CD4-positive, alpha-beta T cell treated with Interleukin-17A for 4 hours (primary cell): ENCODE measurements around the gene NOL7.

Source experiments
- DNase-seq: peaks from one replicate; pipeline ENCODE4 v3.0.0-alpha.2; 2020; ENCODE audit warnings: mixed read lengths

The NOL7 gene

GRCh38 chr6:13614926-13615791, at the start of gene NOL7:
Gene NOL7, plus strand, starts transcription at chr6:13615335. Its CDS starts 24 bp downstream, at chr6:13615359.
- DNase-seq: peak; percentile 99

- no peak for DNase-seq
Observed at GRCh38 chr6:13565921-13566320, 49.2 kb upstream of the NOL7 start.

- no peak for DNase-seq
Observed at GRCh38 chr6:13566500-13566899, 48.6 kb upstream of the NOL7 start.

GRCh38 chr6:13568970-13569369, 46.2 kb upstream of the NOL7 start:
- DNase-seq: no peak

- DNase-seq: no peak
Observed at GRCh38 chr6:13572240-13572639, 42.9 kb upstream of the NOL7 start.

GRCh38 chr6:13572951-13573654, 42.0 kb upstream of the NOL7 start:
- DNase-seq: no peak

GRCh38 chr6:13573669-13574110, 41.4 kb upstream of the NOL7 start:
- DNase-seq: no peak

- DNase-seq: peak; percentile 97
Observed at GRCh38 chr6:13574149-13574570, 41.0 kb upstream of the NOL7 start.

GRCh38 chr6:13574571-13575376, 40.4 kb upstream of the NOL7 start, which contains the start of gene SIRT5:
Gene SIRT5, plus strand, starts transcription at chr6:13574601. Its CDS starts 9,510 bp downstream, at chr6:13584111.
- peak; percentile 72 for DNase-seq

GRCh38 chr6:13575377-13575775, 39.8 kb upstream of the NOL7 start:
- peak; percentile 81 for DNase-seq

GRCh38 chr6:13576017-13576416, 39.1 kb upstream of the NOL7 start:
- DNase-seq: no peak

- no peak for DNase-seq
Observed at GRCh38 chr6:13577926-13578325, 37.2 kb upstream of the NOL7 start.

GRCh38 chr6:13579911-13580310, 35.2 kb upstream of the NOL7 start:
- no peak for DNase-seq

GRCh38 chr6:13581700-13582229, 33.4 kb upstream of the NOL7 start:
- no peak for DNase-seq

- no peak for DNase-seq
Observed at GRCh38 chr6:13586603-13587542, 28.3 kb upstream of the NOL7 start.

- DNase-seq: no peak
Observed at GRCh38 chr6:13589801-13590200, 25.3 kb upstream of the NOL7 start.

GRCh38 chr6:13590574-13591153, 24.5 kb upstream of the NOL7 start:
- DNase-seq: no peak

- no peak for DNase-seq
Observed at GRCh38 chr6:13591205-13591921, 23.8 kb upstream of the NOL7 start.

GRCh38 chr6:13593103-13593502, 22.0 kb upstream of the NOL7 start:
- DNase-seq: no peak

- no peak for DNase-seq
Observed at GRCh38 chr6:13593720-13594119, 21.4 kb upstream of the NOL7 start.
